ENCODE data around the gene PRKAR1B.

PRKAR1B gene

DNA sequence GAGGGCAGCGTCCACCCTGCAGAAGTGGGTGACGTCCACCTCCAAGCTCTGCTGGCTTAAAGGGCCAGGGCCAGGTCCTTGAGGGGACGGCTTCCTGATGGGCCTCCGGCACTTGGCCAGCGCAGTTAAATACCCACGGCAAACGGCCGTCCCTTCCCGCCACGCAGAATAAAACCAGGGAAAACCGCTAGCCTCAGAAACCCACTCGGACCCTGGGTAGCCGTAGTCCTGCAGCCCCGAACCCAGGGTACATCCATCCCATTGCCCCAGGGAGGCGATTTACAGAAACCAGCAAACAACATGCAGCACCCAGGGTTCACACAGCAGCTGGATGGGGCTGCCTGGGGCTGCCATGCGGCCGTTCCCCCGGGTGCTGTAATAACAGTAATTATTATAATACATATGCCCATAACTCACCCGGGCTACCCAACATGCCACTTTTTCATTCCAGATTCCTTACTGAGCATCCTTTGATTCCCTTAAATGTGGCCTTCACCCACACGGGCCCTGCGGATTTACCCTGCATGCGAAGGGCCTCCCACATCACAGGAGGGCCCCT lies 126.0 kb downstream of the PRKAR1B start:
- DNase-seq: no peak

DNA sequence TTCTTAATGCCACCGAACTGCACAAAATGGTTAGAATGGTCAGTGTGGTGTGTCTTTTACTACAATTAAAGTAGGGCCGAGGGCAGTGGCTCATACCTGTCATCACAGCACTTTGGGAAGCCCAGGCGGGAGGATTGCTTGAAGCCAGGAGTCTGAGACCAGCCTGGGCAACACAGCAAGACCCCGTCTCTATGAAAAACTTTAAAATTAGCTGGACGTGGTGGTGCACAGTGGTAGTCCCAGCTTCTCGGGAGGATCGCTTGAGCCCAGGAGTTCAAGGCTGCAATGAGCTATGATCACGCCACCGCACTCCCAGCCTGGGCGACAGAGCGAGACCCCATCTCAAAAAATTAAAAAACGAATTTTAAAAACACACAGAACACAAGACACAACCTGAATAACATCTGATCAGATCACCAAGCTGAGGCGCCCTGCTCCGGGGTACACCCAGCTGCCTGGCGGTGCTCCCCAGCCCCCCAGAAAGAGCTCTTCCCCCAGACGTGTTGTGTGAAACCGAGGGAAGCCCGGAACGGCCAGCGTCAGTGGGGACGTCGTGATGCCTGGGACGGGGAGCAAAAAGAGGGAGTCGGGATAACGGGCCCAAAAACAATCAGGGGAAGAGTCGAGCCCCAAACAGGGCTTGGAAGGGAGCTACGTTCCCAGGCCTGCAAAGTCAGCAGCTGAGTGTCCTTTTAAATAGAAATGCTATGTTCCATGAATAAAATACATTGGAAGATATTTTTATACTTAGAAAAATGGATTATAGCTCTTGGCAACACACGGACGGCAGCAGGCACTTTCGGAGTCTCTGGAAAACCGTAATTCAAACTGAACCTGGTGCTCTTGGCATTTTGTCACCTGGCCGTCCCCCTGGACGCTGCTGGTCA lies 126.7 kb downstream of the PRKAR1B start:
- no peak for DNase-seq

DNA sequence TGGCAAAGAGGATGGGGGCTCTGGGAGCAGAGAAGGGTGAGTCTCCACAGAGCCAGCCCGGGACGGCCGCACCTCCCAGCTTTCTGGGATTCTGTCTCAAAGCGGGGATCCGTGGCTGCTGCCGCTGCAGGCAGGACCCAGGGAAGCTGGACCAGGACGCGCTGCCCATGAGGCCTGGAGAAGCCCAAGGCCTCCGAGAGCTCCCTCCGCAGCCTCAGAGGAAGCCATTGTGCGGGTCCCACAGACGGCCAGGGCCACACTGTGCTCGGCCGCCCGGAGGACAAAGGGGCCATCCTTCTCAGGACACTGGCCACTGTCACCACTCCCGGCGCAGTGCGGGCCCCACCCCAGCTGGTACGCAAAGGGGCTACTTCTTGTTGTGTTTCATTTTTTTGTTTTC lies 128.2 kb downstream of the PRKAR1B start:
- no peak for DNase-seq

DNA sequence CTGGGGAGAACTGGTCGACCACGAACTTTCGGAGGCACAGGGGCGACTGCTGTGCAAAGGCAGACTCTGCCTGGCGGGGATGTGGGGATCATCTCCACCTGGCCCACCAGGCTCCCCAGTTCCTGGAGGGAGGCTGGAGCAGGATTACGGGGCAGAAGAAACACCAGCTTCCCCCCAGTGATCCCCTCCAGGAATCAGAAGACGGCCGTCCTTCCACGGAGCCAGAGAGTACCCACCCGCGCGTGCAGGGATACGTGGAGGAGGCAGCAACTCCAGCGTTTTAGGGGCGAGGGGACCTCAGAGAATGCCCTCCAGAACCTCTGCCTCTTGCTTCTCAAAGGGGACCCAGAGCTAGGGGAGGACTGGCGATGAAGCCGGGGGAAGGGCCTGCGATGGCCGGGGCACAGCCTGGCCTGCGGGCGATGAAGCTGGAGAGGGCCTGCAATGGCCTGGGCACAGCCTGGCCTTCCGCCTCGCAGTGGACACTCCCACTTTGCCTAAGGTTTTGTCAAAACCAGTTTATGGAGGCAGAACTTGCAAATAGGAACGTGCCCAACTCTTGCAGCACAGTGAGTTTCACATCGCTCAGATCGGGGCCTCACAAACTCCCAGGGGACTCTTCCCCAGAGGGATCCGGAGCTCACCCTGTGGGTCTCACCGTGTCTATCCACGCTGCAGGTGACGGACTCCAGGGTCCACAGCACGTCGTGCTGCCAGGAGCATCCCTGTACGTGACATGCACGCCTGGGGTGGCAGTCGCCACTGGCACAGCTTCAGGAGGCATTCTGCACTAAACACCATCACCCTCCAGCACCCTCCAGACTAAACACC lies 129.5 kb downstream of the PRKAR1B start:
- no peak for DNase-seq

DNA sequence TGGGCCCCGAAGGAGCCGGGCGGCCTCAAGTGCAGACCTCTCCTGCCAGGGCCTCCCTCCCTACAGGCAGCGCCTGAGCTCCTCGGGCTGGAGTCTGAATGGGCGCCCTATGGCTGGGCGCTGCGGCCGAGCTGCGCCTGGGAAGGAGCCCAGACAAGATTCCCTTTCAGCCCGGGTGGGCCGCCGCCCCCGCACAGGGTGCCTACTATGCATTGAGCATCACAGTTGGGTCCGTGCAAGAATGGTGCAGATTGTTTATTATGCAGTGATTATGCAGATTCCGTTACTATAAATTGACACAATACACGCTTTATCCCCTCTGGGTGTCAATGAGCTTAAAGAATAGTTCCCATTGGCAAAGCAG lies 130.3 kb downstream of the PRKAR1B start:
- no peak for DNase-seq

DNA sequence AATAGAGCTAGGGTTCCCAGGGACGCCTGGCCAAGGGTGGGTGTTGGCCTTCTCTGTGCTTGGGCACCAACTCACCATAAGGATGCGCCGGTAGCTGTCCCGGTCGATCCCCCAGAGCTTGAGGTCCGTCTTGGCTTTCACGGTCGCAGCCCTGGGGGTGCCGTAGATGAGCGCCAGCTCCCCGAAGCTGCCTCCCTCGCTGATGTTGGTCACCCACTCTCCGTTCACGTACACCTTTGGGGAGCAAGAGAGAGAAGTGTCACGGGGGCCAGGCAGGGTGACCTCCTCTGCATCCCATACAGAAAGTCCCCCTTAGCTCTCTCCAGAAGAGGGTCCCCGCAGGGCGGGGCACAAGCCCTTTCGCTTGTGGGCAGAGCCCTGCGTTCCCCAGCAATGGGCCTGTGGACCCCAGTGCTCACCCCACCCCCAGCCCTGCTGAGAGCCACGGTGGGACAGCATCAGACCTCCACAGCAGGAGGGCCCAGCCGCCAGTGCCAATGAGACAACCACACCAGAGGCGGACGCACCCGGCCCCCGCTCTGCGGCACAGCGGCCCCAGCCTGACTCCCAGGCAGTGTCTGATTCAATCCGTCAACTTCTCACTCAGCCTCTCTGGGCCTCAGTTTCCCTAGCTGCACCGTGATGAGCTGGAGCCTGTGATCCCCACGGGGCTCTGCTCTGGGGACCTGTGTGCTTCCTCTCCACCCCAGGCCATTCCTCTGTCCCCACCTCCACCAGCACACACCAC lies 130.8 kb downstream of the PRKAR1B start:
- DNase-seq: no peak

DNA sequence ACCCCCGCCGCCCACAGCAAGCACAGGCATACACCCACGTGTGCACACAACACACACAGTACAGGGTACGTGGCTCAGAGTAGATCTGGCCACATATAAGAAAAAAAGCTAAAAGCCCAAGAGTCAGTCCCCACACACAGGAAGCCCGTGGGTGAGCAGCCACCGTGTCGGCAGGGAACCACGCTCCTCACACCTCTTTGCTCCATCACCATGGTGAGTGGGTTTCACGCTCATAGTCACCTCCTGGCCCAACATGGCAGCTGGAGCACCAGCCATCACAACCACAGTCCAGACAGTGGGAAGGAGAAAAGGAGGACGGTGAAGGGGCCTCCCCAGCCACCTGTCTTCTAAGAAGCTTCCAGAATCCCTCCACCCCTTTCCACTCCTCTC lies 131.5 kb downstream of the PRKAR1B start:
- DNase-seq: no peak

DNA sequence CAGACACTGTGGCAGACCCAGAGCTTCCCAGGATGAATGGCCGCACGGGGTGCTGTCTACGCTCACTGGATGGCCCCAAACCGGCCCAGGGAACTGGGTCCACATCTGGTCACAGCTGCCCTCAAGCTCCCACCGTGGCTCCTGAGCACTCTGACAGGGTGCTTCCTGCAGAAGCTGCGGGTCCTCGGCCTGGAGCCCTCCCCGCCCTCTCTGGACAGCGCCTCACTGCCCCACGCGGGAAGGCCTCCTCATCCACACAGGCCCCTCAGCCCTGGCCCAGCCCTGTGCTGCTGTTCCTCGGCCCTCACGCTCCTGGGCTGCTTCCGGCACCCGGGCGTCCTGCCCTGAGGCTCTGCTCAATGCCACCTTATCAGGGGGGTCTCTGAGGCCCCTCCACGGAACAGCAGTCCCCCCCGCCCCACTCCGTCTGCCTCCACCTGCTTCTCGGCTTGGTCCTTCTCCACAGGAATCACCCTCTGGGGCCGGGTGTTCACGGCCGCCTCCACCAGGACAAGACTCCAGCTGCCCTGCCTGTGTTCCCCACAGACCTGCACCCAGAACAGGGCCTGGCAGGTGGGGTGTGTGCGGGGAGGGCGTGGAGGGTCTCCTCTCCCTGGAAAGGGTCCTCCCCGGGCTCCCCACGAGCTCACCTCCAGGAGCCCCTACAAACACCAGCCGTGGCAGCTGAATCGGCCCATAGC lies 132.0 kb downstream of the PRKAR1B start:
- no peak for DNase-seq

DNA sequence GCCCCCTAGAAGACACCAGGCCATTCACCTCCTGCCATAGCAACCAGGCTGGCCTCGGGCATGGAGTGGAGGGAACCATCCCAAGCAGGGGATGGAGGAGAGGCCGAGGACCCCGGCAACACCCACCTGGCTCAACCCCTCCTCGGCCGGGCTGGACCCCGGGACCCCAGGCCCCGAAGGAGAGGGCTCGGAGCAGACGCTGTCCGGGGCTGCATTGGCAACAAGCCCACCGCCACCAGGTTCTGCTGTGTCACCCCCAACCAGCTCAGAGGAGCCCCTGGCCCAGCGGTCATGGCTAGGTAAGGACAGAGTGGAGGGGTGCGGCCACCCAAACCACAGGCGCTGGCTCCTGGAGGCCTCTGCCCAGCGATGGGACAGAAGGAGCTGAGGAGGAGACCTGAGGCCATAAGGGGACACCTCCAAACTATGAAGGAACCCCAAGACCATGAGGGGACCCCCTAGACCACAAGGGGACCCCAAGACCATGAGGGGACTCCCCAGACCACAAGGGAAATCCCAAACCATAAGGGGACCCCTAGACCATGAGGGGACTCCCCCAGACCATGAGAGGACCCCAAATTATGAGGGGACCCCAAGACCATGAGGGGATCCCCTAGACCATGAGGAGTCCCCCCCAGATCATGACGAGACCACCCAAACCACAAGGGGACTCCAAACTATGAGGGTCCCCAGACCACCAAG lies 132.7 kb downstream of the PRKAR1B start:
- DNase-seq: no peak

DNA sequence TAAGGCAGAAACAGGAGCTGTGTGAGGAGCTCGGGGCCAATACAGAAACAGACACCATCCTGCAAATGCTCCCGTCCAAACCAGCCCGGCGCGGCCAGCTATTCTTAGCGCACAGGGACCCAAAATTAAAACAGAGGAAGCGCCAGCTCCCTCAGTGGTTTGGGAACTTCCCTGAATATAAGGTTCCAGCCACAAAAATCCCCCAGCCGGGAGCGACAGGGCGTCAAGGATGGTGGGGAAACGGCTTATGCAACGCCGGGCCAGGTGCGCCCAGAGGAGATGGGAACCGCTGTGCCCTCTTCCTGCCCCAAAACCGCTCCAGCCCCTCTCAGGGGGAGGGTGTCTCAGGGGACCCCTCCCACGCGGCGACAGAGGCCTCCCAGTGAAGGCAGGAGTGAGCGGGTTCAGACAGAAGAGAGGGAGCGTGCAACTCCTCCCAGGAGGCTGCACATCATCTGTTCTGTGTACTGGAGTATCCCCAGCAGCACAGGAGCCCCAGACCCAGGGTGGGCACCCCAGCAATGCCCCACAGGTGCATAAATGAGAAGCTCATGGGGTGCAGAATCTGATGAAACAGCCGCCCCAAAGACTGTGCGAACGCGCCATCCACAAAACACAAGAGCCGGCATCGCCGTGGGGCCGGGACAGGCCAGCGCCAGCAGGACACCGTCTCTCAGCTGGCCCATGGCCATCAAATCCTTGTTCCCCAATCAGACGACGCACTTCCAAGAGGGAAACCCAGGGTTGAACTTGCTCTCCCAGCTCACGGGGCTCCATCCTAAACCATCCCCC lies 133.6 kb downstream of the PRKAR1B start:
- no peak for DNase-seq

DNA sequence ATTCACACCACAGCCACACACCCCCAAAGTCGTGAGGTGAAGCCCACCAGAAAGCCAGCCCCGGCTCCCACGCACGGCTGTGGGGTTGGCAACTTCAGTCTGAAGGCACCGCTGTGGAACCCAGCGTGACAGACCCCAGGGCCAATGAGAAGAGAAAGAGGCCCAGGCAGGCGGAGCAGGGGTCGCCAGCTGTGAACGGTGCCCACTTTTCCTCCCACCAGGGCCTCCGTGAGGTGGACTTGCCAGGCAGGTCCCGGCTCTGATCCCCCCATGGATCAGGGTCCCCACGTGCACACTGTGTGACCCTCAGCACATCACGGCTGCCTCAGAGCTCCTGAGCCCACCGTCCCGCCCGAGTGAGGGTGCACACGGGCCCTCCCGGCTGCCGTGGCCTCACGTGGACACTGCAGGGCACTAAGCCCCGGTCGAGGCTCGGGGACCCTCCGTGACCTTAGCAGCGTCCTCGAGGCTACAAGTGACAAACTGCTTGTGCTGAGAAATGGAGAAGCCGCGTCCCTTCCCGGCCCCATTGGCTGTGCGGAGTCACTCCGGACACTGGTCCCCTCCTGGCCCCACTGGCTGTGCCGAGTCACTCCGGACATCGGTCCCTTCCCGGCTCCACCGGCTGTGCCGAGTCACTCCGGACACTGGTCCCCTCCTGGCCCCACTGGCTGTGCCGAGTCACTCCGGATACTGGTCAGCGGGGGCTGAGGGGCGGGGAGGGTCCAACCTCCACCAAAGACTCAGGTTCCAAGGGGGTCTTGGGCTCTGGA lies 135.0 kb downstream of the PRKAR1B start:
- no peak for DNase-seq

DNA sequence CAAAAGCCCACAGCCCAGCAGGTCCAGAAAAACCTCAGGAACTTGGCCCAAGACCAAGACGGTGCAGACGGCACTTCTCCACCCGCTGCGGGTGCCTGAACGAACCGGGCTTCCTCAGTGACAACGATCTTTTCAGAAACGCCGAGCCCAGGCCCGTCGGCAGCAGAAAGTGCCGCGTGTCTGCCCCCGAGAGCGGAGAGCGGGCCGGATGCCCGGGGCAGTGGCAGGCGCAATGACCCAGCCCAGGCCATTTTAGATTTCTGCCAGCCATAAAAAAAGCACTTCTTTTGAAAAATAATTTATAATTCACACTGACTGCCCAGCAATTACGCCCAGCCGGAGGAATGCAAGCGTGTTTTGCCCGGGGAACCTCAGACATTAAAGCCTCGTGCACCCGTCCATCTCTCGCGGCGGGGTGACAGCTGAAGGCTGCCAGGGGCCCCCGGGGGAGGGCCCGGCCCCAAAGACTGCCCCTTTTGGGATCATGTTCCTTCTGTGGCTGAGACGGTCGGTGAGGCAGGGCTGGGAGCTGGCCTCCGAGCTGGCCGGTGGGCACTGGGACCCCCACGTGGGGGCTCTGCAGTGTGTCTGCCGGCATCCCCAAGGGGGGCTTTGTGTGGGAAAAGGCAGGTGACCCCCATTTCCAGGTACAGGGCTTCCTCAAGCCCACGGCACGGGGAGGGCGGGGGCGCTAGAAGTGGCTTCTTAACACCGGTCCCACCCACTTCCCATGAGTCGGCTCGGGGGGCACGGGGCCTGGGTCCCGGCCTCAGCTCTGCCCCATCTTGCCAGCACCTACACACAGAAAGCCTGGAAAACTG lies 136.1 kb downstream of the PRKAR1B start:
- DNase-seq: no peak

DNA sequence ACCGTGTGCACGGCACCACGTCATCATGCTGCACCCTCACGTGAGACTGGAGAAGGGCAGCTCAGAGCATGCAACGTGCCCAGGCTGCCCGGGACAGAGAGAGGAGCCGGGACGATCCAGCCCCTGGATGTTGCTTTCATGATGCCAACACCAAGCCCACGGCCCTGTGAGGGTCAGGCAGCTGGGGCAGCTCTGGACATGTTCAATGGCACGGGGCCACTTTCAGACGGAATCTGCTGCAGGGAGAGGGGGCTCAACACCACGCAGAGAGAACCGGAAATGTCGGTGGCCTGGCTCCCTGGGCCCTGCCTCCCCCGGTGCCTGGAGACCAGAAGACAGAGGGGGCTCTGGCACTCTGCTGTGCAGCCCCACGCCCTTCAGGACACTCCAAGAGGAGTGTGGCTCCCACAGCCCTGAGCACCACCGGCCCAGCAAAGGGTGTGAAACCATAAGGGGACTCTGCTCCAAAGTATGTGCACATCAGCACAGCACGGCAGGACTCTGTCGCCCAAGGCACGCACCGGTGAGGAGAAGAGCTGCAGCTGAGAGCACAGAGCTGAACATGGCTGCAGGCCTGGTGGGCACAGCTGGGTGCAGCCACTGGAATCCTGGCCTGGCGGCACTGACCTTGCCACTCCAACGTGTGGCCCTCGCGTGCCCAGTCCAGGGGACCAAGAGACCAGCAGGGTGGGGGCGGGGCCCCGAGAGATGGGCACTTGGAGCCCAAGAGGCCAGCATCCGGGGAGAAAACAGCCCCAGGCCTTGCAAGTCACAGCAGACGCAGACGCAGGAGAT lies 137.1 kb downstream of the PRKAR1B start:
- no peak for DNase-seq

DNA sequence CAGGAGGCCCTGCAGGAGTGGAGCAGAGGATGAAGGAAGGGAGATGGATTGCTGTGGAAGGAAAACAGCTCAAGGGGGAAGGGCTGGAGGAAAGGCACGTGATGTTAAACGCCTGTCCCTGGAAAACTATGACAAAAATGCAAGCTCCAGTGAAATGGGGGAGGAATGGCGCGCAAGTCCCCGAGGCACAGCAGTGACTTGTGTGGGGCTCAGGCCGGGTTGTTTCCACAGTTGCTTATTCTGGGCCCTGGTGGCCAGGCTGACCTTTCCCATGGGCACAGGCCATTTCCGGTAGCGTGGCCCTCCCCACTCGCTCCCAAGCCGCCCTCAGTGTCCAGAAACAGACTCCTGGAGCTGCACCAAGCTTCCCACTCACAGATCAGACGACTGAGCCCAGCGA lies 139.3 kb downstream of the PRKAR1B start:
- peak; percentile 22 for DNase-seq

DNA sequence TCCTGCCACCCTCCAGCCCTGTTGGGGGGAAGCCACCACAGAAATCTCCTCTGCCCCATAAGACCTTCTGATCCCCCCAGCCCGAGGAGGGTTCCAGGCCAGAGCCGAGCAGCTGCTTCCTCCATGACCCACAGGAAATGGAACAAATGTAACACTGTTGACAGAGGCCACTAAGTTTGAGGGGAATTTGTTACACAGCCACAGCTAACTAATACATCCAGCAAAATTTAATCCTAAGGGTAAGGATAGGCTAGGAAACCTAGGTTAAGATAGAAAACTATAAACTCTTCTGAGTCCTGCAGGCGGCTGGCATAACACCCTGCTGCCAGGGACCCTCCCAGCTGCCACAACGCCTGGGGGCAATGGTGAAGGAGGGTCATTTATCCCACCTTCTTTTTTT lies 140.6 kb downstream of the PRKAR1B start:
- DNase-seq: no peak

DNA sequence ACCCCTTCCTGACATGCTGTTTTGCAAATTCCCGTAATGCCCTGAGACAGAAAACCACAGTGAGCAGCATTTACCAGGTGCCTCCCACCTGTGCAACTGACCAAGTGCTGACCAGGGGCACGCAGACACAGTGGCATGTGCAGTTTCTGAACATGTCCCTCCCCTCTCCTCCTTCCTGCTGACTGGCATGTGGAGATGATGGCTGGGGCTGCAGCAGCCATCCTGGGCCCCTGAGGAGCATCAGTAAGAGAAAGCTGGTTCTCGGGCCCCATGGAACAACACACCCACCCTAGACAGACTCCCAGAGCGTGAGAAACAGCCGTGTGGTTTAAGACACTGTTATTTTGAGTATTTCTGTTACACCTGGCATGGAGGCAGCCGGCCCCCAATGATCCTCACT lies 141.2 kb downstream of the PRKAR1B start:
- DNase-seq: no peak

DNA sequence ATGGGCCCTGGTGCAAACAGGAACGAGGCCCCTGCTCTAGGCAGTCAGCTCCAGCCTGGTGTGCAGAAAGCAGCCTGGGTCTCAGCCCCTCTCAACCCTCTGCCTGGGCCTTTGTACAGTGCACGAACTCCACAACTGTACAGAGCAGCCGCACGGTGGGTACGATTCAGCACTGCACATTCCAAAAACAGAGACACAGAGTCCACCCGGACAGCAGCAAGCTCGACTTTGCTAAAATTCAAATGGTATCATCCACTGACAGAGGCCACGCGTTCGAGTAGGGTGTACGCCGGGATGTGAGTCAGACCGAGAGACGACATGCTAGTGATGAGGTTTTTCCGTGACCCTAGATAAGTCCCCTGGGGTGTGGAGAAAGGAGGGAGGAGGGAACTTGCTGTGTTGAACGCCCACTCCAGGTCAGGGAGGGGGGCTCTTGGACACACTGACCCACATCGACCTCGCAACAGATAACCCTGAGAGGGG lies 141.8 kb downstream of the PRKAR1B start:
- DNase-seq: no peak

DNA sequence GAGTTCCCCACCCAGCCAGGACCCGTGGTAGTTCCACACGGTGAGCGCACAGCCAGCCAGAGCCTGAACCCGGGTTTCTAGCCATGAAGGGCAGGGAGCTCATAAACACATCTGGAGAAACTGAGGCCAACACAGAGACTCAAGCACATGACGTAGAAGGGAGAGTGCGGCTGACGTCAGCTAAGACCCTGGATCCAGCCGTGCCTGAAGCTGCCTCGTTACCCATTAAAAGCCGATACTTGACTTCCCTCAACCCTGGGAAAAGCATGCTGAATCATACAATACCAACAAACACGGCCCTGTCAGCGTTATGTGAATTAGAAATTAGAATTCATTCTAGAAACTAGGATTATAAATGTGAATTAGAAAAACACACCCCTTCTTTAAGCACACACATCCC lies 142.3 kb downstream of the PRKAR1B start:
- DNase-seq: no peak
